GM04504 (cell line): ENCODE results near the gene PRDM16.
"Not testable (repeated sequence)": the region's sequence is repeated elsewhere in the genome, so short reads cannot be mapped to it uniquely, and the experiment has no call there.

ENCODE experiments used
- DNase-seq: peaks from one replicate; pipeline ENCODE4 v3.0.0-alpha.2; 2012; ENCODE audit warnings: low read depth

Gene PRDM16

GRCh38 chr1:3082051-3082450, 13.0 kb downstream of the PRDM16 start:
- DNase-seq: no peak

GRCh38 chr1:3082571-3083516, 13.8 kb downstream of the PRDM16 start:
- DNase-seq: no peak

GRCh38 chr1:3084154-3084553, 15.2 kb downstream of the PRDM16 start:
- no peak for DNase-seq

GRCh38 chr1:3084726-3085125, 15.7 kb downstream of the PRDM16 start:
- no peak for DNase-seq

- no peak for DNase-seq
Observed at GRCh38 chr1:3085721-3086120, 16.7 kb downstream of the PRDM16 start.

GRCh38 chr1:3086272-3086974, 17.4 kb downstream of the PRDM16 start:
- DNase-seq: no peak

- no peak for DNase-seq
Observed at GRCh38 chr1:3087049-3087448, 18.0 kb downstream of the PRDM16 start.

GRCh38 chr1:3087946-3088668, 19.1 kb downstream of the PRDM16 start:
- DNase-seq: not testable (repeated sequence)

- DNase-seq: no peak
Observed at GRCh38 chr1:3089490-3089889, 20.5 kb downstream of the PRDM16 start.

GRCh38 chr1:3091334-3091733, 22.3 kb downstream of the PRDM16 start:
- DNase-seq: no peak

- no peak for DNase-seq
Observed at GRCh38 chr1:3092530-3092929, 23.5 kb downstream of the PRDM16 start.

GRCh38 chr1:3093898-3094626, 25.1 kb downstream of the PRDM16 start:
- no peak for DNase-seq

GRCh38 chr1:3094863-3095780, 26.1 kb downstream of the PRDM16 start:
- no peak for DNase-seq

- DNase-seq: no peak
Observed at GRCh38 chr1:3096345-3096744, 27.3 kb downstream of the PRDM16 start.

GRCh38 chr1:3097231-3097630, 28.2 kb downstream of the PRDM16 start:
- no peak for DNase-seq

GRCh38 chr1:3097861-3098260, 28.9 kb downstream of the PRDM16 start:
- no peak for DNase-seq

- no peak for DNase-seq
Observed at GRCh38 chr1:3099861-3100260, 30.9 kb downstream of the PRDM16 start.

- no peak for DNase-seq
Observed at GRCh38 chr1:3101124-3101939, 32.3 kb downstream of the PRDM16 start.

- DNase-seq: no peak
Observed at GRCh38 chr1:3102641-3103040, 33.6 kb downstream of the PRDM16 start.
